ENCODE data around the gene ALG12. TPM values are rescaled to one million over a fixed set of nuclear protein-coding genes. Genes with fewer than 3 reads are reported as not detected.

Gene ALG12
- total RNA-seq, 1 donor from 2014 or later: 25.9 TPM

GRCh38 chr22:49913026-49913425 lies 5.2 kb downstream of the ALG12 start:
- TF ChIP-seq CTCF (IDR thresholded peaks at IDR 0.05): no peak
- Histone ChIP-seq H3K27me3 (ENCODE audit: low read depth) (no peaks in the 10 kb centered on the region), H3K36me3 (peaks cover 49% of the 10 kb centered on the region), H3K4me1 (peaks cover 12% of the 10 kb centered on the region), H3K4me3 (no peak overlapping the region), H3K9me3 (no peaks in the 10 kb centered on the region), H3K27ac (no peak overlapping the region)
- no peak for ATAC-seq
- intact Hi-C loops (cut with DNase I): no loop called here
- DNase-seq: no peak

GRCh38 chr22:49911881-49912625 lies 6.2 kb downstream of the ALG12 start:
- H3K36me3 ChIP-seq: peaks cover 59% of the 10 kb centered on the region
- ATAC-seq (no peak), DNase-seq (no peak)
- no peaks in the 10 kb centered on the region for H3K9me3 ChIP-seq
- intact Hi-C loops (cut with DNase I): no loop called here
- H3K4me3 ChIP-seq: no peak overlapping the region
- peaks cover 5% of the 10 kb centered on the region for H3K4me1 ChIP-seq
- TF ChIP-seq CTCF (IDR thresholded peaks at IDR 0.05): no peak
- H3K27ac ChIP-seq: no peak overlapping the region
- H3K27me3 ChIP-seq (ENCODE audit: low read depth): no peaks in the 10 kb centered on the region

GRCh38 chr22:49910229-49911155 lies 7.7 kb downstream of the ALG12 start:
- H3K27me3 ChIP-seq (ENCODE audit: low read depth): no peaks in the 10 kb centered on the region
- DNase-seq: peak; percentile 44
- no peaks in the 10 kb centered on the region for H3K4me1 ChIP-seq
- TF ChIP-seq CTCF (IDR thresholded peaks at IDR 0.05): no peak
- intact Hi-C loops (cut with DNase I): no loop called here
- H3K4me3 ChIP-seq: no peak overlapping the region
- H3K36me3 ChIP-seq: peaks cover 73% of the 10 kb centered on the region
- ATAC-seq: no peak
- no peak overlapping the region for H3K27ac ChIP-seq
- H3K9me3 ChIP-seq: no peaks in the 10 kb centered on the region

GRCh38 chr22:49909476-49910205 lies 8.6 kb downstream of the ALG12 start:
- Histone ChIP-seq H3K27ac (no peak overlapping the region), H3K4me1 (no peaks in the 10 kb centered on the region), H3K9me3 (no peaks in the 10 kb centered on the region), H3K27me3 (ENCODE audit: low read depth) (no peaks in the 10 kb centered on the region), H3K36me3 (peaks cover 73% of the 10 kb centered on the region), H3K4me3 (no peak overlapping the region)
- TF ChIP-seq CTCF (IDR thresholded peaks at IDR 0.05): no peak
- no peak for ATAC-seq
- intact Hi-C loops (cut with DNase I): no loop called here
- DNase-seq: peak; percentile 44

GRCh38 chr22:49907807-49908206 lies 10.4 kb downstream of the ALG12 start:
- H3K27ac ChIP-seq: no peak overlapping the region
- no peak overlapping the region for H3K4me3 ChIP-seq
- no peak for DNase-seq
- intact Hi-C loops (cut with DNase I): no loop called here
- no peaks in the 10 kb centered on the region for H3K9me3 ChIP-seq
- H3K27me3 ChIP-seq (ENCODE audit: low read depth): no peaks in the 10 kb centered on the region
- H3K36me3 ChIP-seq: peaks cover 80% of the 10 kb centered on the region
- no peak for TF ChIP-seq CTCF (IDR thresholded peaks at IDR 0.05)
- peak in 1 of 2 donors; percentile 13 for ATAC-seq
- no peaks in the 10 kb centered on the region for H3K4me1 ChIP-seq

All from lower lobe of right lung (tissue), 2 donors.